ENCODE results near the gene NR1H2. TPM values are rescaled to one million over a fixed set of nuclear protein-coding genes. Genes with fewer than 3 reads are reported as not detected.

Gene NR1H2
- polyA plus RNA-seq, 3 donors, result 77.1 to 111 (median 78.9) TPM

- peaks cover 41 to 51% of the 10 kb centered on the region in 2 donors for H3K4me1 ChIP-seq (ENCODE audit: control insufficient read depth in 1 of 2, insufficient read depth in 2 of 2, low read length in 2 of 2)
- intact Hi-C loops (cut with micrococcal nuclease), result loop anchor here in 1 of 2 donors (5.0 kb wide), 1 partner anchor 40 kb away; the partner anchor contains the start of gene NR1H2
These were observed 41.1 kb downstream of the NR1H2 start for GRCh38 chr19:50417111-50418081.

More at GRCh38 chr19:50417111-50418081, 41.1 kb downstream of the NR1H2 start:
- Histone ChIP-seq H3K36me3 (replicated peaks in 1 of 2; ENCODE audit: control insufficient read depth in 1 of 2, insufficient read depth in 2 of 2, low read length in 2 of 2) (no peaks in the 10 kb centered on the region), H3K79me2 (ENCODE audit: insufficient read depth, low read length) (no peaks in the 10 kb centered on the region), H3K9me3 (replicated peaks in 1 of 2; ENCODE audit: control insufficient read depth in 1 of 2, insufficient read depth in 1 of 2, low read length in 2 of 2) (peaks cover 0 to 4% of the 10 kb centered on the region in 2 donors), H3K9ac (ENCODE audit: insufficient read depth, low read length, poor library complexity, severe bottlenecking) (no peak overlapping the region), H3K27me3 (ENCODE audit: control insufficient read depth in 2 of 2, insufficient read depth in 2 of 2, low read length in 2 of 2) (peaks cover 5 to 21% of the 10 kb centered on the region in 2 donors), H3K4me2 (replicated peaks; ENCODE audit: extremely low read depth, low read length, poor library complexity, severe bottlenecking) (no peak overlapping the region), H3K4me3 (replicated peaks in 1 of 3; ENCODE audit: low read depth in 2 of 3, low read length in 3 of 3) (no peak overlapping the region), H3K27ac (ENCODE audit: low read depth in 1 of 2, low read length in 2 of 2) (no peak overlapping the region), H2AFZ (ENCODE audit: insufficient read depth, low read depth, low read length, poor library complexity, severe bottlenecking) (no peak overlapping the region), H4K20me1 (ENCODE audit: insufficient read depth, low read length) (no peaks in the 10 kb centered on the region)
- Mint-ChIP-seq H3K4me3 (no peak overlapping the region), H3K9me3 (peaks cover 0 to 5% (median 2%) of the 10 kb centered on the region in 7 donors), H3K4me1 (peaks cover 34% of the 10 kb centered on the region), H3K27ac (no peak overlapping the region), H3K27me3 (ENCODE audit: low read depth in 3 of 3) (peaks cover 26 to 29% (median 27%) of the 10 kb centered on the region in 3 donors), H3K36me3 (peaks cover 7 to 14% of the 10 kb centered on the region in 2 donors)
- DNase-seq, result no peak
- WGBS (ENCODE audit: insufficient coverage), result 93% methylated on average over 17 of the region's 42 CpGs
- TF ChIP-seq CTCF (IDR thresholded peaks at IDR 0.05), result no peak

Data from CD14-positive monocyte (primary cell).